Measurements from ENCODE around the gene C16orf87. TPM values are rescaled to one million over a fixed set of nuclear protein-coding genes. Genes with fewer than 3 reads are reported as not detected.
"Not testable (repeated sequence)": the region's sequence is repeated elsewhere in the genome, so short reads cannot be mapped to it uniquely, and the experiment has no call there.

Gene C16orf87
- polyA plus RNA-seq, 2 donors = 3.6 to 3.7 TPM

- H3K4me3 ChIP-seq (ENCODE audit: low read depth in 1 of 2, low read length in 2 of 2) = no peak overlapping the region
- H3K27me3 ChIP-seq (ENCODE audit: control insufficient read depth in 1 of 2, insufficient read depth in 2 of 2, low read length in 2 of 2) = no peaks in the 10 kb centered on the region
- no peaks in the 10 kb centered on the region for H3K4me1 ChIP-seq (ENCODE audit: control insufficient read depth in 2 of 2, insufficient read depth in 2 of 2, low read length in 1 of 2)
- no peaks in the 10 kb centered on the region for H3K9me3 ChIP-seq (ENCODE audit: control insufficient read depth in 2 of 2, insufficient read depth in 1 of 2, low read depth in 1 of 2, low read length in 1 of 2)
- H3K36me3 ChIP-seq (ENCODE audit: control insufficient read depth in 2 of 2, insufficient read depth in 2 of 2, low read length in 1 of 2) = no peaks in the 10 kb centered on the region
- no peak overlapping the region for H3K27ac ChIP-seq (ENCODE audit: low read depth in 2 of 2, low read length in 1 of 2)
- WGBS, 2 donors = 67 to 77% methylated on average over 3 of the region's 3 CpGs
Measured at GRCh38 chr16:46788891-46789474, 42.0 kb downstream of the C16orf87 start.

- WGBS, 2 donors = 75 to 85% methylated on average over 1 of the region's 1 CpG
Measured at GRCh38 chr16:46787909-46788308, 43.1 kb downstream of the C16orf87 start.

GRCh38 chr16:46785076-46785845, 45.7 kb downstream of the C16orf87 start:
- no peaks in the 10 kb centered on the region for H3K36me3 ChIP-seq (ENCODE audit: control insufficient read depth in 2 of 2, insufficient read depth in 2 of 2, low read length in 1 of 2)
- no peak overlapping the region for H3K27ac ChIP-seq (ENCODE audit: low read depth in 2 of 2, low read length in 1 of 2)
- H3K4me3 ChIP-seq (ENCODE audit: low read depth in 1 of 2, low read length in 2 of 2) = no peak overlapping the region
- no peaks in the 10 kb centered on the region for H3K27me3 ChIP-seq (ENCODE audit: control insufficient read depth in 1 of 2, insufficient read depth in 2 of 2, low read length in 2 of 2)
- WGBS, 2 donors = 57 to 64% methylated on average over 3 of the region's 3 CpGs
- H3K9me3 ChIP-seq (ENCODE audit: control insufficient read depth in 2 of 2, insufficient read depth in 1 of 2, low read depth in 1 of 2, low read length in 1 of 2) = no peaks in the 10 kb centered on the region
- H3K4me1 ChIP-seq (ENCODE audit: control insufficient read depth in 2 of 2, insufficient read depth in 2 of 2, low read length in 1 of 2) = no peaks in the 10 kb centered on the region

More at GRCh38 chr16:46787909-46788308, 43.1 kb downstream of the C16orf87 start:
- H3K27ac ChIP-seq (ENCODE audit: low read depth in 2 of 2, low read length in 1 of 2) = no peak overlapping the region
- no peaks in the 10 kb centered on the region for H3K27me3 ChIP-seq (ENCODE audit: control insufficient read depth in 1 of 2, insufficient read depth in 2 of 2, low read length in 2 of 2)
- no peaks in the 10 kb centered on the region for H3K36me3 ChIP-seq (ENCODE audit: control insufficient read depth in 2 of 2, insufficient read depth in 2 of 2, low read length in 1 of 2)
- no peak overlapping the region for H3K4me3 ChIP-seq (ENCODE audit: low read depth in 1 of 2, low read length in 2 of 2)
- no peaks in the 10 kb centered on the region for H3K4me1 ChIP-seq (ENCODE audit: control insufficient read depth in 2 of 2, insufficient read depth in 2 of 2, low read length in 1 of 2)
- H3K9me3 ChIP-seq (ENCODE audit: control insufficient read depth in 2 of 2, insufficient read depth in 1 of 2, low read depth in 1 of 2, low read length in 1 of 2) = no peaks in the 10 kb centered on the region

GRCh38 chr16:46784569-46784968, 46.4 kb downstream of the C16orf87 start:
- not testable (repeated sequence) for H3K27ac ChIP-seq (ENCODE audit: low read depth in 2 of 2, low read length in 1 of 2); H3K9me3 ChIP-seq (ENCODE audit: control insufficient read depth in 2 of 2, insufficient read depth in 1 of 2, low read depth in 1 of 2, low read length in 1 of 2); H3K4me1 ChIP-seq (ENCODE audit: control insufficient read depth in 2 of 2, insufficient read depth in 2 of 2, low read length in 1 of 2); H3K36me3 ChIP-seq (ENCODE audit: control insufficient read depth in 2 of 2, insufficient read depth in 2 of 2, low read length in 1 of 2); H3K27me3 ChIP-seq (ENCODE audit: control insufficient read depth in 1 of 2, insufficient read depth in 2 of 2, low read length in 2 of 2); H3K4me3 ChIP-seq (ENCODE audit: low read depth in 1 of 2, low read length in 2 of 2)
- 63 to 79% methylated on average over 2 of the region's 2 CpGs for whole genome bisulfite sequencing, 2 donors

GRCh38 chr16:46783800-46784199, 47.2 kb downstream of the C16orf87 start:
- Histone ChIP-seq H3K27me3 (ENCODE audit: control insufficient read depth in 1 of 2, insufficient read depth in 2 of 2, low read length in 2 of 2) (no peaks in the 10 kb centered on the region), H3K27ac (ENCODE audit: low read depth in 2 of 2, low read length in 1 of 2) (no peak overlapping the region)
- WGBS, 2 donors = 90 to 92% methylated on average over 4 of the region's 4 CpGs

GRCh38 chr16:46782320-46782719, 48.7 kb downstream of the C16orf87 start:
- Histone ChIP-seq H3K4me1 (ENCODE audit: control insufficient read depth in 2 of 2, insufficient read depth in 2 of 2, low read length in 1 of 2) (no peaks in the 10 kb centered on the region), H3K4me3 (ENCODE audit: low read depth in 1 of 2, low read length in 2 of 2) (no peak overlapping the region), H3K36me3 (ENCODE audit: control insufficient read depth in 2 of 2, insufficient read depth in 2 of 2, low read length in 1 of 2) (no peaks in the 10 kb centered on the region), H3K9me3 (ENCODE audit: control insufficient read depth in 2 of 2, insufficient read depth in 1 of 2, low read depth in 1 of 2, low read length in 1 of 2) (no peaks in the 10 kb centered on the region), H3K27me3 (ENCODE audit: control insufficient read depth in 1 of 2, insufficient read depth in 2 of 2, low read length in 2 of 2) (no peaks in the 10 kb centered on the region), H3K27ac (ENCODE audit: low read depth in 2 of 2, low read length in 1 of 2) (no peak overlapping the region)
- WGBS, 2 donors = 79 to 81% methylated on average over 2 of the region's 2 CpGs

More at GRCh38 chr16:46783800-46784199, 47.2 kb downstream of the C16orf87 start:
- H3K4me3 ChIP-seq (ENCODE audit: low read depth in 1 of 2, low read length in 2 of 2) = no peak overlapping the region
- no peaks in the 10 kb centered on the region for H3K36me3 ChIP-seq (ENCODE audit: control insufficient read depth in 2 of 2, insufficient read depth in 2 of 2, low read length in 1 of 2)
- H3K4me1 ChIP-seq (ENCODE audit: control insufficient read depth in 2 of 2, insufficient read depth in 2 of 2, low read length in 1 of 2) = no peaks in the 10 kb centered on the region
- H3K9me3 ChIP-seq (ENCODE audit: control insufficient read depth in 2 of 2, insufficient read depth in 1 of 2, low read depth in 1 of 2, low read length in 1 of 2) = no peaks in the 10 kb centered on the region

- 87 to 88% methylated on average over 12 of the region's 12 CpGs for WGBS, 2 donors
- no peaks in the 10 kb centered on the region for H3K9me3 ChIP-seq (ENCODE audit: control insufficient read depth in 2 of 2, insufficient read depth in 1 of 2, low read depth in 1 of 2, low read length in 1 of 2)
- no peaks in the 10 kb centered on the region for H3K27me3 ChIP-seq (ENCODE audit: control insufficient read depth in 1 of 2, insufficient read depth in 2 of 2, low read length in 2 of 2)
- no peak overlapping the region for H3K27ac ChIP-seq (ENCODE audit: low read depth in 2 of 2, low read length in 1 of 2)
- H3K4me1 ChIP-seq (ENCODE audit: control insufficient read depth in 2 of 2, insufficient read depth in 2 of 2, low read length in 1 of 2) = no peaks in the 10 kb centered on the region
- no peak overlapping the region for H3K4me3 ChIP-seq (ENCODE audit: low read depth in 1 of 2, low read length in 2 of 2)
- no peaks in the 10 kb centered on the region for H3K36me3 ChIP-seq (ENCODE audit: control insufficient read depth in 2 of 2, insufficient read depth in 2 of 2, low read length in 1 of 2)
Measured at GRCh38 chr16:46777804-46778203, 53.2 kb downstream of the C16orf87 start.

GRCh38 chr16:46775214-46775613, 55.8 kb downstream of the C16orf87 start:
- Histone ChIP-seq H3K9me3 (ENCODE audit: control insufficient read depth in 2 of 2, insufficient read depth in 1 of 2, low read depth in 1 of 2, low read length in 1 of 2) (no peaks in the 10 kb centered on the region), H3K36me3 (ENCODE audit: control insufficient read depth in 2 of 2, insufficient read depth in 2 of 2, low read length in 1 of 2) (no peaks in the 10 kb centered on the region), H3K27me3 (ENCODE audit: control insufficient read depth in 1 of 2, insufficient read depth in 2 of 2, low read length in 2 of 2) (no peaks in the 10 kb centered on the region), H3K27ac (ENCODE audit: low read depth in 2 of 2, low read length in 1 of 2) (no peak overlapping the region), H3K4me3 (ENCODE audit: low read depth in 1 of 2, low read length in 2 of 2) (no peak overlapping the region), H3K4me1 (ENCODE audit: control insufficient read depth in 2 of 2, insufficient read depth in 2 of 2, low read length in 1 of 2) (no peaks in the 10 kb centered on the region)
- WGBS, 2 donors = 85 to 87% methylated on average over 4 of the region's 4 CpGs

GRCh38 chr16:46774743-46775177, 56.2 kb downstream of the C16orf87 start:
- Histone ChIP-seq H3K4me3 (ENCODE audit: low read depth in 1 of 2, low read length in 2 of 2) (no peak overlapping the region), H3K27me3 (ENCODE audit: control insufficient read depth in 1 of 2, insufficient read depth in 2 of 2, low read length in 2 of 2) (no peaks in the 10 kb centered on the region), H3K36me3 (ENCODE audit: control insufficient read depth in 2 of 2, insufficient read depth in 2 of 2, low read length in 1 of 2) (no peaks in the 10 kb centered on the region), H3K27ac (ENCODE audit: low read depth in 2 of 2, low read length in 1 of 2) (no peak overlapping the region), H3K4me1 (ENCODE audit: control insufficient read depth in 2 of 2, insufficient read depth in 2 of 2, low read length in 1 of 2) (no peaks in the 10 kb centered on the region), H3K9me3 (ENCODE audit: control insufficient read depth in 2 of 2, insufficient read depth in 1 of 2, low read depth in 1 of 2, low read length in 1 of 2) (no peaks in the 10 kb centered on the region)
- WGBS, 2 donors = 77 to 86% methylated on average over 3 of the region's 3 CpGs

GRCh38 chr16:46772463-46772862, 58.5 kb downstream of the C16orf87 start:
- 83 to 90% methylated on average over 4 of the region's 4 CpGs for WGBS, 2 donors
- H3K4me3 ChIP-seq (ENCODE audit: low read depth in 1 of 2, low read length in 2 of 2) = no peak overlapping the region
- no peaks in the 10 kb centered on the region for H3K36me3 ChIP-seq (ENCODE audit: control insufficient read depth in 2 of 2, insufficient read depth in 2 of 2, low read length in 1 of 2)
- no peaks in the 10 kb centered on the region for H3K27me3 ChIP-seq (ENCODE audit: control insufficient read depth in 1 of 2, insufficient read depth in 2 of 2, low read length in 2 of 2)
- no peak overlapping the region for H3K27ac ChIP-seq (ENCODE audit: low read depth in 2 of 2, low read length in 1 of 2)
- no peaks in the 10 kb centered on the region for H3K9me3 ChIP-seq (ENCODE audit: control insufficient read depth in 2 of 2, insufficient read depth in 1 of 2, low read depth in 1 of 2, low read length in 1 of 2)
- no peaks in the 10 kb centered on the region for H3K4me1 ChIP-seq (ENCODE audit: control insufficient read depth in 2 of 2, insufficient read depth in 2 of 2, low read length in 1 of 2)
